HG02885 (cell line): ENCODE measurements around the gene CLIC1.

Source experiments
- ATAC-seq: cut with Tn5 transposase; IDR thresholded peaks from one replicate; pipeline ENCODE4 v1.9.1; 2021; ENCODE audit warnings: mild to moderate bottlenecking; ENCODE audit not compliant: unreplicated experiment, poor library complexity

The CLIC1 gene

DNA sequence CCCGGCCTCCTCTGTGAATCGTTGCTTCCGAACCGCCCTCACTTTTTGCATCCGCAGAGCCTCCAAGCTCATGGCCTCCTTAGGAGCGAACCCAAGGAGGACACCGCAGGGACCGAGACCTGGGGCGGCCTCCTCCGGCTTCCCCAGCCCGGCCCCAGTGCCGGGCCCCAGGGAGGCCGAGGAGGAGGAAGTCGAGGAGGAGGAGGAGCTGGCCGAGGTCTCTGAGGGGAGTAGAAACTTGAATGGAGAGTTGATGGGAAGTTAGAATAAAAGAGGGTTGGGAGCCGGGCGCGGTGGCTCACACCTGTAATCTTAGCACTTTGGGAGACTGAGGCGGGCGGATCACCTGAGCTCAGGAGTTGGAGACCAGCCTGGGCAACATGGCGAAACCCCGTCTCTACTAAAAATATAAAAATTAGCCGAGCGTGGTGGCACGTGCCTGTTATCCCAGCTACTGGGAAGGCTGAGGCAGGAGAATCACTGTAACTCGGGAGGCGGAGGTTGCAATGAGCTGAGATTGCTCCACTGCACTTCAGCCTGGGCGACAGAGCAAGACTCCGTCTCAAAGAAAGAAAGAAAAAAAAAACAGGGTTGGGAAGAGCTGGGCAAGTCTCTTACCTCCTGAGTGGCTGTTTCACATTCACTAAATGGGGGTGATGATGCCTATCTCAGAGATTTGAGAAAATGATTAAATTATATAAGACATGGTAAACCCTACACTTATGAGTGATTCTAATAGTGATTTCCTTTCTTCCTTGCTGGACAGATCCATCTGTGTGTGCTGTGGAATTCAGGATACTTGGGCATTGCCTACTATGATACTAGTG, 4.3 kb upstream of the CLIC1 start:
- ATAC-seq: no peak

DNA sequence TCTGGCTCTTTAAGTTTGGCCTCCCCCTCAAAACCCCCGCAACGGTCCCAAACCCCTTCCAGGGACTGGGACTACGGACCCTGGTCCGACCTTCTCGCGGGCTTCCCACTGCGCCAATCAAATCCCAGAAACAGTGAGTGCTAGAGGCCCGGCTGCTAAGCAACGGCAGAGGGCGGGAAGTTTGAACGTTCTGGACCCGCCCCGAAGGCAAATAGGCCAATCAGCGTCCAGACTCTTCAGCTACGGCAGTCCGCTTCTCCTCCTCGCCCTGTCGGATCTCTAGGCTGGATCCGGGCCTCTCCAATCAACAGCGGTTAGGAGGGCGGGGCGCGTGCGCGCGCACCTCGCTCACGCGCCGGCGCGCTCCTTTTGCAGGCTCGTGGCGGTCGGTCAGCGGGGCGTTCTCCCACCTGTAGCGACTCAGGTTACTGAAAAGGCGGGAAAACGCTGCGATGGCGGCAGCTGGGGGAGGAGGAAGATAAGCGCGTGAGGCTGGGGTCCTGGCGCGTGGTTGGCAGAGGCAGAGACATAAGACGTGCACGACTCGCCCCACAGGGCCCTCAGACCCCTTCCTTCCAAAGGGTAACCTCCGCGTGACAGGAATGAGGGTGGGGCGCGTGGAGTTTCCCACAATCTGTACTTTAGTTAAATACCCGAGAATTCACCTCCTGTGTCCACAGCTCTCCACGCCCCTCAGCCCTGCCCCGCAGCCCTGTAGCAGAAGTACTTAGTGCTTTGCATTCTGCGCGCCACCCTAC, 3.5 kb upstream of the CLIC1 start, which contains the start of gene MSH5:
TSS of gene MSH5 (plus strand) at position 367 of the 758 bp plus-strand sequence. CDS start 462 bp downstream, outside the sequence.
- ATAC-seq: peak; percentile 83

DNA sequence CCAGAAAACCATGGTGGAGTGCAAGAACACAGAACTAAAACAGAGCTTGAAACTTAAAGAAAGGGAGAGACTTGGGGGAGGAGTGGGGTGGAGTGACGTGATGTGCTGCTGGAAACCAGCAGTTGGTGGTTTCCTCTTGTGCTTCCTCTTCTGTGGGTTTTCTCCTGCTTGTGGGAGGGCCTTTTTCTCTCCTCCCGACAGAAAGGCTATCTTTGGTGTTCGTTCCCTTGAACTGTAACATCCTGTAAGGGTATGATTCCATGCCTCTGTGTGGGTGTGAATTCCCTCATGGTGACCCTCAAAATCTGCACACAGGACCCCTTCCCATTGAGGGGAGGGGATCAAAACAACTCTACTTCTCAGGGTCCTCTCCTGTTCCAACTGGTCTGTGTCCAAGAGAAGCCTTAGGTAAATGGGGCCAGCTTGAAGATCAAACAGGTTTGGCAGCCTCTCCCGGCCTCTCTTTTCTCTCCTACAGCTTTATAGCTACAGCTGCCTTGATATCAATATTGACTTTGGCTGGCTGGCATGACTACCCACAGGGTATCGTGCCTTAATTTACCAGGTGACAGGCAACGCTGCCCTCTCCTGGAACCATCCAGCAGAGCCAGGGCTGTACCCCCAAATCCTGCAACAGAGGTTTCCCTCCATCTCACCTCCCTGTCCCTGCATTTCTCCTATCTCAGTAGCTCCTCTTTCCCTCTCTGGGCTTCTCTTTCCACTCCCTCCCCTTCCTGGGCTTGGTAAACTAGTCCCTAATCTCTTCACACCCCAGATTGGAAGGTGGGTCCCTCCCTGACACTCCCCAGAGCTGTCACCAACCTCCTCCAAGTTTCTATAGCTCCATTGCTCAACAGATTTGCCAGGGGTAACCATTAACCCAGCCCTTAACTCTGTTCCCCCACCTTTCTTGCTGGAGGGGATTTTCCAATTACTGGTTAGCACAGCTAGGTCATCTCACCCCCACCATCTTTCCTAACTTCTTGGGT, 2.0 kb upstream of the CLIC1 start:
- no peak for ATAC-seq

DNA sequence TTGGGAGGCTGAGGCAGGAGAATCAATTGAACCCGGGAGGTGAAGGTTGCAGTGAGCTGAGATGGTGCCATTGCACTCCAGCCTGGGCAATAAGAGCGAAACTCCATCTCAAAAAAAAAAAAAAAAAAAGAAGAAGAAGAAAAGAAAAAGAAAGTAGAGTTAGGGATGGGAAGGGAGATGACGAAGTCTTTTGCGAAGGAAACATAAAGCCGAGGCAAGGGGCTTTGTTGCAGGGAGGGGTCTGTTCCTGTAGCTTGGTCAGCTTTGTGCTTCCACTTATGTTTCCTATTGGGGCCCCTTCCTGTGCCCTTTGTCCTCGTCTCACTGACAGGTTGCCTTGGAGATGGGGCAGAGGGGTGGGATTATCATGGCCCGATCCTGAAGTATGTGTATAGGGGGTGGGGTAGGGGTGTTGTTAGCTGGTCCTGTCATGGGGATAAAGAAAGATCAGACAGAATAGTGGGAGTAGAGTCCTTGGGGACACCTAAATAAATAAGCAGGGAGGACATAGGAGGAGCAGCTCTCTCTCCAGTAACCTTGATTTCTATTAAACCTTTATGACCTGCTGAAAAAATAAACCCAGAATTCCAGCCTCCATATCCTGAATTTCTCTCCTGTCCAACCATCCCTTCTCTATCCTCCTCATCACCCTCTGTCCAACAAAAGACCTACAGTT, 1.1 kb upstream of the CLIC1 start:
- ATAC-seq: no peak

DNA sequence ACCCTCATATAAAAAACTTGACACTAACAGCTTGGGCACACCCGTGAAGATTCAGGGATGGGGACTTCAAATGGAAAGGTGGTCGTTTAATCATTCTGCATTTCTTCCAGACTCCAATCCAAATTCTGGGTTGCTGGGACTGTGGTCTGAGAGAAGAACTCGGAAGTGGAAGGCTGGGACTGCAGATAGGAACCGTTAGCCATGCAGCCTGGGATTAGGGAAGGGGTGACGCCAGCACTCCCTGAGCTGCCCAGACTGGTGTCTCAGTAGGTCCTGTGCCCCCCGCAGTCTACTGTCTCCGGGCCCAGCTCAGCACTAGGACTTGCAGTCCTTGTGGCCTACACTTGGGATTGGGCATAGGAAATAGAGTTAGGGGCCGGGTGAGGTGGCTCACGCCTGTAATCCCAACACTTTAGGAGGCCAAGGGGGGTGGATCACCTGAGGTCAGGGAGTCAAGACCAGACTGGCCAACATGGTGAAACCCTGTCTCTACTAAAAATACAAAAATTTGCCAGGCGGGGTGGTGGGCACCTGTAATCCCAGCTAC, 511 bp upstream of the CLIC1 start:
- no peak for ATAC-seq

DNA sequence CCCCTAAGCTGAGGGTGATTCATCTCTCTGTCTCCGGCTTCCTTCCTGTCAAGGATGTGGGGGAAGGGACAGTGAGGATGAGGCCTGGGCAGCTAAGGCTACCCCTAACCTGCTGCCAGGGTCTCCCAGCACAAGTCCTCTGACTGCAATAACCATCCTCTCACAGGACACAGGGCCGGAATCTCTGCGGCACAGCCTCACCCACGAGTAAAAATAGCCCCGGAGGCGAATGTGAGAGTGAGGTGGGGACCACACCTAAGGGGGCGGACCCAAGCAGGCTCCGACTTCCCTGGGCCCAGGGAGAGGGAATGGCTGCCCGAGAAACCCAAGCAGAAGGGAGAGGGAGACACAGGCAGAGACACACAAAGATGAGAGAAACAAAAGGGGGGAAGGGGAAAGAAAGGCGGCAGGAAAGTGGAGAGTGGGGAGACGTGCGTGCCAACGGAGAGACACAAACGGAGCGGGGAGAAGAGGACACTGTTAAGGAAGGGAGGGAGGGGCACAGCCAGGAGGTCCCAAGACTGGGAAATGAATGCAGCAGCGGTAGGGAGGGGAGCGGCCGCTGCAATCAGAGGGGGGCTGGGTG, 1.4 kb downstream of the CLIC1 start:
- ATAC-seq: no peak

DNA sequence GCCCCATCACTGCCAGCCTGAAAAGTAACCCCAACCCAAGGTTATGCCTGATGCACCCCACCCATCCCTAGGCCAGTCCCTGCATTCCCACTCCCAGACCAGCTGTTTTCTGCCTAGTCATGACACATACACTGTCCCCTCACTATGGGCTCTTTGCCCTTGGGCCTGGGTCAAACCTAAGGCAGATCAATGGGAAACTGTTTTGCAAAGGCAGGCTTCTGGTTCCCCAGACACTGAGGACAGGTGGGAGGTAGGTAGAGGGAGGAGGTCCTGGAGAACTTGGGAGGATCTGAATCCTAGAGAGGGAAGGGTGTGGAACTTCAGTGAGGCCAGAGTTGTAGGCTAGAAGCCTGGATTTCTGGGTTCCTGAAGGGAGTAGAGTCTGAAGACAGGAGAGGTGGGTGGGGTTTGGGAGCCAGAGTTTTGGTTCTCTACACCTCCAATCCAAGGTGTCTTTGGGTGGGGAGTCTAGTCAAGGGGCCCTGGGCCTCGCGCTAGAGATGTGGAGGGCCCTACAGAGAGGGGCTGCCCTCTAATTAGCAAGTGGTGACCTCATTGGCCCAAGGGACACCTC, 2.0 kb downstream of the CLIC1 start:
- ATAC-seq: no peak

DNA sequence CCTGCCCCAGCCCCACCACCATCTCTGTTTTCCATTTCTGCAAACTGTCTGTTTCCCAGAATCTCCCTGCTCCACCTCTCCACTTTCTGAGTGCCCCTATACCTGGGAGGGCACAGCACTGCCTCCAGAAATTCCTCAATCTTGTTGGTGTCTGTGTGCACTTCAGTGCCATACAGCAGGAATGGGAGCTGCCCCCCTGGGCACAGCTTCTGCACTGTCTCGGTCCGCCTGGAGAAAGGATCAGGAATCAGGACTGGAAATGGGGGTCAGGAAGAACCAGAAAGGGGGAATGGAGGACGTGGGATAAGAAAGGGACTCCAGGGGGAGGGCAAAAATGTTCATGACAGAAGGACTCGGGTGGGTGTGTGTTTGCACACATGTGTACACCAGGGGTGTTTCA, 2.6 kb downstream of the CLIC1 start:
- ATAC-seq: no peak

DNA sequence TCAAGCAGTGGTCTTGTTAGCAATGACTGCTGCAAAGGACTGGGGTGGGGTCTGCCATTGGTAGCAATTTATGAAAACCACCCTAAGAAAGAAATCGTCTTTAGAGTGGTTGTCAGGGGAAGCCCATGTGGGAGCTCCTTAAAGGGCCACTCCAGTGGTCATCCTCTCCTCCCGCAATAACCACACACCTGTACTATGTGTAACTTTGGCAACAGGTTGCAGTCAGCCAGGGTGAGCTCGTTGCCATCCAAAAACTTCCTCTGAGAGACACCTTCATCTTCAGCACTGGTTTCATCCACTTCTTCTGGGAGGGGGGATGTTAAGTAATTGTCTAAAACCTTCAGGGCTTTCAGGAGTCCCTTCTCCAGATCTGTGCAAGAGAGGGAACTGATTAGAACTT, 4.3 kb downstream of the CLIC1 start:
- no peak for ATAC-seq

DNA sequence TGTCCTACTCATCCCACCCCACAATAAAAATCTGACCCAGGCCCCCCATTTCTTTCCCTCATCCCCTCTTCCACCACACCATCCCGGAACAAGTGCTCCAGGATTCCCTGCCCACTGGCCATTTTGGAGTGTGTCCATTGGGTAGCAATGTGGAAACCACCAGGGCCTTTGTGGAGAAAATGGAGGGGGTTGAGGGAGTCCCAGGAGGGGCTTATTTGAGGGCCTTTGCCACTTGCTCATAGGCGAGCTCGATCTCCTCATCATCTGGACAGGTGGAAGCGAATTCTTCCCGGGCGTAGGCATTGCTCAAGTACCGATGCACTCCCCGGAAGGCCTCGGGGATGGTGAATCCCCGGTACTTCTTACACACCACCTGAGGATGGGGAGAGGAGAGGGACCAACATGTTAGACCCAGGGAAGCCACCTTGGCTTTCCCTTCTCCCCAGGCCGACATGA, 5.7 kb downstream of the CLIC1 start:
- no peak for ATAC-seq

DNA sequence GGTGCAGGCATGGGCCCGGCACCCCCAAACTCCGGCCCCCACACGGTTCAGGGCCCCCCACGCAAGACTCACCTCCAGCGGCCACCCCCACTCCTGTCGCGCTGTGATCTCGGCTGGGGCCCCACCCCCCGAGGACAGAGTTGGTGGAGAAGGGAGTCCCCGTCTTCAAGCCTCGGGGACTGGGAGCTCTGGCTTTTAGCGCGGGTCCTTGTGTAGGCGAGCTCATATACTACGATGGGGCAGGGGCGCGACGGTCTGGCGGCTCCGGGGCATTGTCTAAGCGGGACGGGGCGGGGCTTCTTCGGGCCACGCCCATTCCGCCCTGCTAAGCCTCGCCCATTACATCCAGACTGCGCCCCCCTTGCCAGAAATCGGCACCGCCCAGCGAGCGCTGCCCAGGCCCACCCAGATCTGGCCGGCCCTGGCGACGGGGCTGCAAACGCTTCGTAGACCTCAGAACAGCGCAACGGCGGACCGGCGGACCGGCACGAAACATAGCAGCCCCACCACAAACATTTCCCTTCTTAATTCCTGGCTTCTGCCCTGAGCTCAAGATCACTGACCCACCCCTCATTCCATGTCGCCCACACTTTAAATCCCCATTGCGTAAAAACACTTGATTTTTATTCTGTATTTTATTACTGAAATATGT, 6.2 kb downstream of the CLIC1 start:
- ATAC-seq: peak; percentile 47

DNA sequence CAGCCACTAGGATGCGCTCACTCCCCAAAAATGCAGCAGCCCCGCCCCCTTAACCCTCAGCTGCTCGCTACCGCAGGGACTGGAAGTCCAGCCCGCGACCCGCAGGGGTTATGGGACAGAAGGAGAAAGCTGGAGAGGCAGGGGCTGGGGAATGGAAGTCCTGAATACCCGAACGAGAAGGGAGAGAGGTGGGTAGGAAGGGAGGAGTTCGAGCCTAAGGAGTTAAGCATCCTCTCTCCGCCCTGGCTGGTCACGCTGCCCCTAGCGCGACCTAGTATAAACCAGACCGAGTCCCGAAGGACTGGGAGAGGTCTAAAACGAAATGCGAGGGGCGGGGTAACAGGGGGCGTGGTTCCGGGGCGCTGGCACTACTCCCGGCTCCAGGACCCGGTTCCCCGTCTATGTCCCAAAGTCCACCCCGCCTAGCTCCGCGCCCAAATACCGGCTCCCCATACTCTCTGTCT, 6.8 kb downstream of the CLIC1 start:
- peak; percentile 45 for ATAC-seq

DNA sequence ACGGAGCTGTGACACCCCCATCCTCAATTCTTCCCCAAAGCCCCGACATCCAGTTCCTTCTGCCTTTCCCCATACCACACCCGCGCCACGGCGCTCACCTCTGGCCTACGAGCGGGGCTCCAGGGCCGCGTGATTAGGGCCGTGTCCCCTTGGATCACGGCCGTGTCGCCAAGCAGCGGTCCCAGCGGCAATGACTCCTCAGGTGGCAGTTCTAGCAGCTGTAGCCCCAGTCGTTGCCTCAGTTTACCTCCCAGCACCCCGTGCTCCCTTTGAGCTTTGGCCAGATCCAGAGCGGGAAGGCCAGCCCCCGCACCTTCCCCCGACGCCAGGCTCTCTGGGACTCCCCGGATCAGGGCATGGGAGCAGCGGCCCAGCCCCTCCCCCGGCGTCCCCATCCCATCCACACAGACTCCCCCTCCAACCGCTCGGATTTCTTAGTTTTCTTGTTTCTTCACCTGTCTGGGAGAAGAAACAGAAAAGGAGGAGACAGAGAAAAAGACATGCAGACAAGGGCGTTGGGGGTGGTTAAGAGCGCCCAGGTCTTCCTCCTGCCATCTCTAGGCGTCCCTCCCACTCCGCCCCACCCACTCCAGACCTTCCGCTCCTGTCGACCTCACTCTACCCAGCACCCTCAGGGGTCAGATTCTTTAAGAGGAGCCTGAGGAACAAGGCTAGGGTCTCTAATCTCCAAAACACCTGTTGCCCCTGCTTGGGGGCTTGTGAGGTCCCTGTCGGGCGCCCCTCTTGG, 7.4 kb downstream of the CLIC1 start, which contains the start of gene DDAH2:
TSS of gene DDAH2 (minus strand) at position 533 of the 748 bp plus-strand sequence. CDS start at position 395, 138 bp downstream.
- peak; percentile 15 for ATAC-seq

DNA sequence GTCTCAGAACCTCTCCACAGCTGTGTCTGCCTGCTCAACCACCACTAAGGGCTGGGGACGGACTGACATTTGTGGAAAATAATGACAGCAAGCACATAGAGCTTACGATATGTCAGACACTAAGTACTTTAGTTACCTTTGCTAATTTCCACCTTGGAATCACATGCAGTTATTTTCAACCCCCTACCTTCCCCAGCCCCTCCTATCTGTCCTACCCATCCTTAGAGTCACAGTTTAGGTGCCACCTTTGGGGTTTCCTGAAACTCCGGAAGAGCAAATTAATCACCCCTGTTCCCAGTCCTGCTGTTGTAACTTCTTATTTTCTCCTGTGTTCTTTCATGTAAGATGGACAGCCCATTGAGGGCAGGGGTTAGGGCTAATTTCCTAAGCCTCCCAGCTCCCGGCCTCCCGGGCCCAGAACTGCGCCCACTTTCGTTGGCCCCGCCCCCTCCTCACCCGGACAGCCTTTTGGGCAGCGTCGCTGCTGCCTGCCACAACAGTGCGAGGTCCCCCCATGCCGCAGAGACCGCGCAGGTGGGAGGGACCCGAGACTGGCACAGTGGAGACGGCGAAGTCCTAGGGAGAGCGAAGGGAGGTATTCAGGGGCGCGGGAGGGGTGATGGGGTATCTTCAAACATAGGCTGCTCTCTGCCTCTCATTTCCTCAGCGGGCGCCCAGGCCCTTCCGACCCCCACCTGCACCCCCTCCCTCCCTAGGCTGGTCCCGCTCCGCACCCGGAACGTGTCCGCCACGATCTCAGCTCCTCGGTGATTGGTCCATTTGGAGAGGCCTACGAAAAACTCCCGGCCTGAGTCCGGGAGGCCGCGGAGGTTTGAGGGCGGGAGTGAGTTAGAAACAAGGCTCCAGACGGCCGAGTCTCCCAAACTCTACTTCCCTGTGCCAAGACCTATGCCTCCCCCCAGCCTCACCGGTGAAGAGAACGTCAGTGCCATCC, 8.3 kb downstream of the CLIC1 start:
- ATAC-seq: no peak

DNA sequence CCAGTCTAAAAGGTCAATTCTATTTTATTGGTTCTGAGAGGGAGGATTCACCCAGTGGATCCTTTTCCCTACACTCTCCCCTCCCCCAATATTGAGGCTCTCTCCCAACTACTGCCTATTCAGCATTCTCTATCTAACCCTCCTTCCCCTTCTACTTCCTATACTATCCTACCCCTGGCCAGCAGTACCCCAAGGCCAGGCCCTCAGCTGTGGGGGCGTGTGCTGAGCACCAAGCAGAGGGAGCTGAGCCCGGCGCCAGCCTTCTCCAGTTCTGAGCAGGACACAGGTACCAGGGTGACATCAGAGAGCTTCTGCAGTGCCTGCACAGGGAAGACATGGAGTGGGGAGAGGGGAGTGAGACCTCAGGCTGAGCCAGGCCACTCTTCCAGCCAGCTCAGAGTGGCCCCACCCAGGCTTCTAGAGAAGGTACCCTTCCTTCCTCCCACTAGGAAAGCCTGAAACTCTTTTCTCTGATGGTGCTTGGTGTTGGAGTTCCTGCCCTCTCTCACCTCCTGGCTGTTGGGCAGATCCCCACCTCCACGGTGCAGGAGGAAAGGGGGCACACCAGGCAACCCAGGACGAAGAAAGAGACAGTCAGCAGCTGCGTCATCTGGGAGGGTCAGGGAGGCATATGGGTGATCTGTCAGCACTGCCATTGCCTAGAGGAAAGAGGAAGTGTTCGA, 9.2 kb downstream of the CLIC1 start:
- peak; percentile 53 for ATAC-seq
